Activated T-cell treated with anti-CD3 and anti-CD28 coated beads for 24 hours (primary cell): ENCODE measurements around the gene SLC28A2.
A peak's percentile ranks its signal among the peaks of the same experiment; 100 is the strongest.
"Not testable (repeated sequence)": the region's sequence is repeated elsewhere in the genome, so short reads cannot be mapped to it uniquely, and the experiment has no call there.

Source experiments
- DNase-seq: peaks from one replicate; pipeline ENCODE4 v3.0.0-alpha.2; 2020; ENCODE audit warnings: low read depth

The SLC28A2 gene

GRCh38 chr15:45262906-45263461, 10.9 kb downstream of the SLC28A2 start:
- DNase-seq = no peak

DNA sequence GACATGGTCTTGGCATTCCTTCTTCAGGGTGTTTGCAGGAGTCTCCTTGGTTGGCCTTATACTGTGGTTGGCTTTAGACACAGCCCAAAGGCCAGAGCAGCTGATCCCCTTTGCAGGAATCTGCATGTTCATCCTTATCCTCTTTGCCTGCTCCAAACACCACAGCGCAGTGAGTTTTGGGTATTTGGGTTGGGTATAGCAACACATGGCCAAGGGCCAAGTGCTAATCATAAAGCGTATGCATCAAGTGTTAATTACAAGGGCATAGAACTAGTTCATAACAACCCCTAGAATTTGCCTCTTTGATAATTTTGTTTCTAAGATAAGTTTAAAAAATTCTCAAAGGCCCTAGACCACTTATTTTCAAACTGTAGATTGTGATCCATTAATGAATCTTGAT, 11.8 kb downstream of the SLC28A2 start:
- no peak for DNase-seq

DNA sequence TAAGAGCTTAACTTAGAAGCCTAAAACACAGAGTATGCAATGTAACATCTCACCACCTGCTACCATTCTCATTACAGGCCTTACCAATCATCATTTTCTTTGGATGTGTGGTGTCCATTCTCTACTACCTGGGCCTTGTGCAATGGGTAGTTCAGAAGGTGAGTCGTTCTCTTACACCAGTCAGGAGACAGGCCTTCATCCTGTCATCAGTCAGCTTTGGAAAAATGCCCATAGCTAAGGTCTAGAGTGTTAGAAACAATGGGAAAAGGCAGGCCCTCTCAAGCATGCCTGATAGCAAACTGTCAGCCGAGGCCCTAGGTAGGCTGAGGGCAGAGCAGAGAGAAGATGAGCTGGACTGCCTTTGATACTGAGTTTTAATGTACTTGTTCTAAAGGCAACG, 13.5 kb downstream of the SLC28A2 start:
- DNase-seq = no peak

GRCh38 chr15:45268135-45268534, 16.1 kb downstream of the SLC28A2 start:
- DNase-seq = no peak

- DNase-seq = no peak
These were observed 22.8 kb downstream of the SLC28A2 start for GRCh38 chr15:45274636-45275380.

DNA sequence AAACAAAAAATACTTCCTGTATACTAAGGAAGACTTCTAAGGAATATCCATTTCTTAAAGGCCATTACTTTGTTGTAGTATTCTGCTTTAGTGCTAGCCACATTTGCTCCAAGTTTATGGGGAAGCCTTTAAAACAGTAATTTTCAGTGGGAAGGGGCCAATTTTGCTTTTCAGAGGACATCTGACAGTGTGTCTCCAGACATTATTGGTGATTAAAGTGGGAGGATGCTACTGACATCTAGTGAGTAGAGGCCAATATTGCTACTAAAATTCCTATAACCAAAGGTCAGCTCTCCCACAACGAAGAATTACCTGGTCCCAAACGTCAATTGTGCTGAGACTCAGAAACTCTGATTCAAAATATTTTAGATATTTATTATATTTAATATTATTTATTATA, 24.8 kb downstream of the SLC28A2 start:
- DNase-seq = no peak

- peak; percentile 97 for DNase-seq
These were observed 27.1 kb downstream of the SLC28A2 start for GRCh38 chr15:45279024-45279698.

DNA sequence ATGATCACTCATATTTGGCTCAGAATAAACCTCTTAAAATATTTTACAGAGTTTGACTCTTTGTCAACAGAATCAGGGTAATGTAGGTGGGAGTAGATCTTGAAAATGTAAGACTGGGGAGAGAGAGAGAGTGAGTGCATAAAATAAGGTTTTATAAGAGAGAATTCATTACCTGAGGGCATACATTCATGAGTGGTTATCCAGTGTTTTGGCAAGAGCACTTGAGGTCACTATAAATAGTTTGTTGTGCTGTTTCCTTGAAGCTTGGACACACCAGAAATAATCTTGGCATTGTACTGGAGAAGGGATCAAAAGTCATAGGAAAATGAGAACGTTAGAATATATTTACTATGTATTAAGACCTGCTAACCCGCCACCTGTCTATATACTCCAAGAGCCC, 33.4 kb downstream of the SLC28A2 start:
- DNase-seq = no peak

DNA sequence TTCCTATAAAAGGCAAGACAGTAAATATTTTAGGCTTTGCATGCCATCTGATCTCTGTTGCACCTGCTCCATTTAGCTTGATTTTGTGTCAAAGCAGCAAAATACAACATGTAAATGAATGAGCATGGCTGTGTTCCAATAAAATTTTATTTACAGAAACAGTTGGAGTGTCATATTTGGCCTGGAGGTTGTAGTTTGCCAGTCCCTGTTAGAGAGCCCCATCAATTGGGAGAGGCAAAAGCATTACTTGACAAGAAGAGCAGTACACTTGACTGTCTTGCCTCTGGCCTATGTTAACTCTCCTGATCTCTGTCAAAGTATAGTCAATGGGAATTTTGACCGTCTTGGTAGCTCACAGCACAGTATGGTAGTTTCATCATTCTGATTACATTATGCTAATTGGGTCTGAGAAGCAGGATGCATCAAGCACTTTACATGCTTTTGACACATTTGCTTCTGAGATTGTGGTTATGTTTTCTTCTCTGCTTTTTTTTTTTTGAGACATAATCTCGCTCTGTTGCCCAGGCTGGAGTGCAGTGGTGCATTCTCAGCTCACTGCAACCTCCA, 35.4 kb downstream of the SLC28A2 start:
- no peak for DNase-seq

GRCh38 chr15:45288947-45289346, 36.9 kb downstream of the SLC28A2 start:
- no peak for DNase-seq

DNA sequence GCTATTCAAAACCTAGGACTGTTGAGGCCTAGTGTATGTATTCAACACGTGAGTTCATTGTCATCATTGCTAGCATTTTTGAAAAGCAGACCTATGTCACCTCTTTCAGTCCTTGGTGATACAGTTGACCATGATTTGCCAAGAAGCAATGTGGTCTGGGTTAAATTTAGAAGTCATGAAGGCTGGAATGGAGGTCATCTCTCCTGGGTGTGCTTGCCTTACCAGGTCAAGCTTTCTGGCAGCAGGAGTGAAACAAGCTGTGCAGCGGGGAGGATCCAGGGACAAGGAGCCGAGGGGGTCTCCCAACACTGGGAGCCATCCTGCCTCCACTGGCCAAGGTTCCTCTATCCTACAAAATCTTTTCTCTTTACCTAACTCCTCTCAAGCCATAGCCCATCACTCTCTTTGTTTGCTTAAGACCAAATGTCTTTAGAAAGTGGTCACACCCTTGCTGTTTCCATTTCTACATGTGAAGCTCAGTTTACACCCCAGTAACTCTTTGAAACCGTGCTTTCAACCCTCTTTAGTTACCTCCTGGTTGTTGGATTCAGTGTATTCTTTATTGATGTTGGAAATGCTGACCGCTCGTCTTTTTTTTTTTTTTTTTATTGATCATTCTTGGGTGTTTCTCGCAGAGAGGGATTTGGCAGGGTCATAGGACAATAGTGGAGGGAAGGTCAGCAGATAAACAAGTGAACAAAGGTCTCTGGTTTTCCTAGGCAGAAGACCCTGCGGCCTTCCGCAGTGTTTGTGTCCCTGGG, 40.0 kb downstream of the SLC28A2 start:
- no peak for DNase-seq

DNA sequence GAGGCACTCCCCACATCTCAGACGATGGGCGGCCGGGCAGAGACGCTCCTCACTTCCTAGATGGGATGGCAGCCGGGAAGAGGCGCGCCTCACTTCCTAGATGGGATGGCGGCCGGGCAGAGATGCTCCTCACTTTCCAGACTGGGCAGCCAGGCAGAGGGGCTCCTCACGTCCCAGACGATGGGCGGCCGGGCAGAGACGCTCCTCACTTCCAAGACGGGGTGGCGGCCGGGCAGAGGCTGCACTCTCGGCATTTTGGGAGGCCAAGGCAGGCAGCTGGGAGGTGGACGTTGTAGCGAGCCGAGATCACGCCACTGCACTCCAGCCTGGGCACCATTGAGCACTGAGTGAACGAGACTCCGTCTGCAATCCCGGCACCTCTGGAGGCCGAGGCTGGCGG, 41.3 kb downstream of the SLC28A2 start:
- DNase-seq = not testable (repeated sequence)

DNA sequence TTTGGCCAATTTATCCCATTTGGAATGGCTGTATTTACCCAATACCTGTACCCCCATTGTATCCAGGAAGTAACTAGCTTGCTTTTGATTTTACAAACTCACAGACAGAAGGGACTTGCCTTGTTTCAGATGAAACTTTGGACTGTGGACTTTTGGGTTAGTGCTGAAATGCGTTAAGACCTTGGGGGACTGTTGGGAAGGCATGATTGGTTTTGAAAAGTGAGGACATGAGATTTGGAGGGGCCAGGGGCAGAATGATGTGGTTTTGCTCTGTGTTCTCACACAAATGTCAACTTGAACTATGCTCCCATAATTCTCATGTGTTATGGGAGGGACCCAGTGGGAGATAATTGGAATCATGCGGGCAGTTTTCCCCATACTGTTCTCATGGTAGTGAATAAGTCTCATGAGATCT, 46.9 kb downstream of the SLC28A2 start:
- not testable (repeated sequence) for DNase-seq

DNA sequence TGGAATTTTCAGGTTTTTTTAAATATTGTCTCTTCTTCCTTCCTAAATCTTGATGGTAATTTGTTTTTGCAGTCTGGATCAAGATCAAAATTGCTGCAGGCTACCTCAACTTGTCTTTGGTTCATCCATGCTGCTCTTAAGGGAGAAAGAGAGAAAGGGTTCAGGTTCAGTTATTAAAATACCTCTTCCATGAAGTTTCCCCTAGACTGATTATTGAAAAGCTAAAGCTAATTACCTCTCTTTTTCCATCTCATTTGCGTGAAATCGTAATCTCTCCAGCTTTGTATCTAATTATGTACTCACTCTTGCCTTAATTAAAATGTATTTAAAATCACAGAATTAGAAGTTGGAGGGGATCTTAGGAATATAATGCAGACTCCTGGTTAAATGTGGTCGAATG, 52.7 kb downstream of the SLC28A2 start:
- no peak for DNase-seq

DNA sequence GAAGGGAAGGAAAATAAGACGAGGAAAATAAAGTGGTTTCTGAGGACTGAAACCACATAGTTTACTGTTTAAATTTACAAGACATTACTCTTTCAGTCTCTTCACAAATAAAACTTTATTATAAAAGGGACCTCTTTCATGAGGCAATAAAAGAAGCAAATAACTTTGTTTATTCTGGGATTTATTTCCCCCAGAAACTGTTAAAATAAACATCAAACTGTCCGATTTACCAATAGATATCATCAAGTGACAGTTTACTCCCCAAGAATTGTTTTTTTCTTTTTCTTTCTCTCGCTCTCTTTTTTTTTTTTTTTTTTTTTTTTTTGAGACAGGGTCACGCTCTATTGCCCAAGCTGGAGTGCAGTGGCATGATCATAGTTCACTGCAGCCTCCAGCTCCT, 54.1 kb downstream of the SLC28A2 start:
- no peak for DNase-seq

DNA sequence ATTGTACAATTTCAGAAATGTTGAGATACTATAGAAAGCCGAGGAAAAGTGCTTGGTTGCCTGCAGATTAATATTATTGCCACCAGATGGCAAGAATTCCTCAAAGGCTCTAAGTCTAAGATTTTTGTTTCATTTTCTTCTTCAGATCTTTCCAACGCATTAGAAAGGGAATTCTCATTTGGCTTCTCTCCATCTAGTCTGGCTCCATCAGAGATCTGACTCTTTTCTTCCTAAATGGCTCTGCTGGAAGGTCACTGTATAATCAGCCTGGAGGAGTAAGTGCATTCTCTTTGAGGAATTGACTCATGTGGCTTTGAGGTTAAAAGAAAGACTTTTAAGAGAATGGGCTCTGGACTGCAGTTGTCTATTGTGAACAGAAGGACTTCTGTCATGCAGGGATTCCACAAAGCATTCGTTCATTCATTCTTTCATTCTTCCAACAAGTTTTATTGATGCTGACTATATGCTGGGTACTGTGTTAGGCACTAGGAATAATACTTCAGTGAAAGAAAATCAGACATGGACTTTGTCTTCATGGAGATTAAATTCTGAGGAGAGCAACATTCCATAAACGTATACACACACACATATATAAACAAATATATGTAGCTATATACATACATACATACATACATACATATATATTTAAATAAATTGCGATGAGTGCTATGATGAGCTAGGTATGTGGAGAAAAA, 55.3 kb downstream of the SLC28A2 start:
- no peak for DNase-seq

DNA sequence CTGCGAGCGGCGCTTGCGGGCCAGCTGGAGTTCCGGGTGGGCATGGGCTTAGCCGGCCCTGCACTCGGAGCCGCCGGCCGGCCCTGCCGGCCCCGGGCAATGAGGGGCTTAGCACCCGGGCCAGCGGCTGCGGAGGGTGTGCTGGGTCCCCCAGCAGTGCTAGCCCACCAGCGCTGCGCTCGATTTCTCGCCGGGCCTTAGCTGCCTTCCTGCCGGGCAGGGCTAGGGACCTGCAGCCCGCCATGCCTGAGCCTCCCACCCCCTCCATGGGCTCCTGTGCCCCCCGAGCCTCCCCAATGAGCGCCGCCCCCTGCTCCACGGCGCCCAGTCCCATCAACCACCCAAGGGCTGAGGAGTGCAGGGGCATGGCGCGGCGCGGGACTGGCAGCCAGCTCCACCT, 62.1 kb downstream of the SLC28A2 start:
- not testable (repeated sequence) for DNase-seq

DNA sequence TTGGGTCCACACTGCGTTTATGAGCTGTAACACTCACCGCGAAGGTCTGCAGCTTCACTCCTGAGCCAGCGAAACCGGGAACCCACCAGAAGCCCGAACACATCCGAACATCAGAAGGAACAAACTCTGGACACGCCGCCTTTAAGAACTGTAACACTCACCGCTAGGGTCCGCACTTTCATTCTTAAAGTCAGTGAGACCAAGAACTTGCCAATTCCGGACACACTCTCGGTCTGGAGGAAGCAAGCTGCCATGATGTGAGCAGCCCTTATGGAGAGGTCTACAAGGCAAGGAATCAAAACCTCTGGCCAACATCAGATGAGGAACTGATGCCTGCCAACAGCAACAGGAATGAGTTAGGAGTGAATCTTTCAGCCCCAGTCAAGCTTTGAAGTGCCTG, 62.9 kb downstream of the SLC28A2 start:
- DNase-seq = no peak

DNA sequence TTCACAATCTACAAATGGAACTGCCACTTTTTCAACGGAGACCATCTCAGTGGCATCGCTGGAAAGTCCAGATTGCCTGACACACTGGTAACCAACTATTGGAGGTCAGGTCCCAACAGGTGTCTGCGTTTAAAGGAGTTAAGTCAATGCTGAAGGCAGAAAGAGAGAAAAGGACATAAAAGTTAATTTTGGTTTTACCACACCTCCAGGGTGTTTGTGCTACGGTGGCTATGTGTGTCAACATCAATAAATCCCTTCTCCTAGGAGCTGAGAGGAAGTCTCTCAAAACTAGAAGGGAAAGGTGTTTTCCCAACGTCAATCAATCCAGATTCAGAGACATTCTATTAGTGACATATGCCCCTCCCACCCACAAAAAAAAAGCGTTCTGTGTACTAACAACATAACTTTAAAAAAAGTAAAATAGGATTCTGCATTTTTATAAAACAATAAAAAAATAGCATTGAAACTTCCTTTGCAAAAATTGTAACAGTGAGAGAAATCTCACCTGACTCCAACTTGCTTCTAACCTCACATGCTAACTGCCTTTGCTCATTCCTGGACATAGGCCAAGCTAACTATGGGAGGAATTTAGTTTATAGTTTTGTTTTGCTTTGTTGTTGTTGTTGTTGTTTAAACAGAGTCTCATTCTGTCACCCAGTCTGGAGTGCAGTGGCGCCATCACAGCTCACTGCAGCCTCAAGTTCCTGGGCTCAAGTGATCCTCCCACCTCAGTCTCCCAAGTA, 67.6 kb downstream of the SLC28A2 start:
- DNase-seq = no peak

- no peak for DNase-seq
These were observed 68.7 kb downstream of the SLC28A2 start for GRCh38 chr15:45320581-45321205.

GRCh38 chr15:45326280-45326679, 74.2 kb downstream of the SLC28A2 start:
- no peak for DNase-seq
